HG03025 (cell line): Measurements from ENCODE around the gene FLNA.
"Not testable (repeated sequence)": the region's sequence is repeated elsewhere in the genome, so short reads cannot be mapped to it uniquely, and the experiment has no call there.

ENCODE experiments used
- ATAC-seq: cut with Tn5 transposase; IDR thresholded peaks from one replicate; pipeline ENCODE4 v1.9.1; 2021; ENCODE audit warnings: mild to moderate bottlenecking, moderate library complexity; ENCODE audit not compliant: unreplicated experiment, low FRiP score

FLNA gene, protein sequence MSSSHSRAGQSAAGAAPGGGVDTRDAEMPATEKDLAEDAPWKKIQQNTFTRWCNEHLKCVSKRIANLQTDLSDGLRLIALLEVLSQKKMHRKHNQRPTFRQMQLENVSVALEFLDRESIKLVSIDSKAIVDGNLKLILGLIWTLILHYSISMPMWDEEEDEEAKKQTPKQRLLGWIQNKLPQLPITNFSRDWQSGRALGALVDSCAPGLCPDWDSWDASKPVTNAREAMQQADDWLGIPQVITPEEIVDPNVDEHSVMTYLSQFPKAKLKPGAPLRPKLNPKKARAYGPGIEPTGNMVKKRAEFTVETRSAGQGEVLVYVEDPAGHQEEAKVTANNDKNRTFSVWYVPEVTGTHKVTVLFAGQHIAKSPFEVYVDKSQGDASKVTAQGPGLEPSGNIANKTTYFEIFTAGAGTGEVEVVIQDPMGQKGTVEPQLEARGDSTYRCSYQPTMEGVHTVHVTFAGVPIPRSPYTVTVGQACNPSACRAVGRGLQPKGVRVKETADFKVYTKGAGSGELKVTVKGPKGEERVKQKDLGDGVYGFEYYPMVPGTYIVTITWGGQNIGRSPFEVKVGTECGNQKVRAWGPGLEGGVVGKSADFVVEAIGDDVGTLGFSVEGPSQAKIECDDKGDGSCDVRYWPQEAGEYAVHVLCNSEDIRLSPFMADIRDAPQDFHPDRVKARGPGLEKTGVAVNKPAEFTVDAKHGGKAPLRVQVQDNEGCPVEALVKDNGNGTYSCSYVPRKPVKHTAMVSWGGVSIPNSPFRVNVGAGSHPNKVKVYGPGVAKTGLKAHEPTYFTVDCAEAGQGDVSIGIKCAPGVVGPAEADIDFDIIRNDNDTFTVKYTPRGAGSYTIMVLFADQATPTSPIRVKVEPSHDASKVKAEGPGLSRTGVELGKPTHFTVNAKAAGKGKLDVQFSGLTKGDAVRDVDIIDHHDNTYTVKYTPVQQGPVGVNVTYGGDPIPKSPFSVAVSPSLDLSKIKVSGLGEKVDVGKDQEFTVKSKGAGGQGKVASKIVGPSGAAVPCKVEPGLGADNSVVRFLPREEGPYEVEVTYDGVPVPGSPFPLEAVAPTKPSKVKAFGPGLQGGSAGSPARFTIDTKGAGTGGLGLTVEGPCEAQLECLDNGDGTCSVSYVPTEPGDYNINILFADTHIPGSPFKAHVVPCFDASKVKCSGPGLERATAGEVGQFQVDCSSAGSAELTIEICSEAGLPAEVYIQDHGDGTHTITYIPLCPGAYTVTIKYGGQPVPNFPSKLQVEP (N-terminal part only)

DNA sequence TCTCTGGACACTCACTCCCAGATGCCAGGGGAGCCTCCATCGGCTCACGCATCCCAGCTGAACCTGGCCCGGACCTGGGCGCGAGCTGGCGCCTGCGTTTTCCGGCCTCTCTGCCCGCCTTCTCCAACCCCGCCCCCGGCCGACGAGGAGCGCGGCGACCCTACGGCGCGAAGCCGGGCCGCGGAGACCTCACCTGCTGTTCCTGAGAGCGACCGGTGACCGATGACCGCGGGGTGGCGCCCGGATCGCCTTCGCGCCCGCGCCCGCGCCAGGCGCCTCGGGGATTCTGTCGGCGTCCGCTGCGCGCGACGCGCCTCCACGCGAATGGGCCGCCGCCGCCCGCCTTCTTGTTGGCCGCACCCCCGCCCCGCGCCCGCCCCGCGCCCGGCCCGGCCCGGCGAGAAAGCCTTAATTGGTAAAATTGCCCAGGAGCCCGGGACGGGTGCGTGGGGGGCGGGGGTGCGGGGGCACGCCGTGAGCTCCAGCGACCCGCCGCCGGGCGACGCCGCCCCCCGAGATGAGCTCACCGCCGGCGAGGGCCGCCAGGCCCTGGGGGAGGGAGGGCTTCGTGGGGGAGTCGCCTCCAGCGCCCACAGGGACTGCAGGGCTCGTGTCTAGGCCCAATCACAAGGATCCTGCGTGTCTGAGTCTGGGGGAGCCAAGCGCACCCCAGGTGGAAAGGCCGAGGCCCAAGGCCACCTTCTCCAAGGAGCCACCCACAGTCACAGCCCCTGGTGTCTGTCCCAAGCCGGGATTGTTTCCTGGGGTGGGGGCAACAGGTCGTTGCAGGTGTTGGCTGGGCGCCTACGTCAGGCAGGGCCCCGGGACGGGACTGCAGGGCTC lies at the start of gene FLNA:
FLNA (minus strand) TSS at position 322 of the 843 bp plus-strand sequence. CDS start 3,389 bp downstream, outside the sequence.
- ATAC-seq: no peak

DNA sequence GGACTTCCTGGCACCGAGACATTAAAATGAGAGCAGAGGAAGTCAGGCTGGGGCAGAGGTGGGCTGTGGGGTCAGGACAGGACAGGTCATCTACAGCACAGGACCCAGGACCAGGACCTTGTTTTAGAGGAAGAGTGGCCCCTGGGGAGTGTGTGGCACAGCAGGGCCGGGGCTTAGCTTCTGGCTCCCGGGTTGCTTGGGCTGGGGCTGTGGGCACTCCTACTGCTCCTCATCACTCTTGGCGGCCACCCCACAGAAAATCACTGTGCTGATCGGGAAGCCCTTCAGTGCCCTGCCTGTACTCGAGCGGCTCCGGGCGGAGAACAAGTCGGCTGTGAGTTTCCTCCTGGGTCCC lies 45.9 kb upstream of the FLNA start:
- ATAC-seq: no peak

DNA sequence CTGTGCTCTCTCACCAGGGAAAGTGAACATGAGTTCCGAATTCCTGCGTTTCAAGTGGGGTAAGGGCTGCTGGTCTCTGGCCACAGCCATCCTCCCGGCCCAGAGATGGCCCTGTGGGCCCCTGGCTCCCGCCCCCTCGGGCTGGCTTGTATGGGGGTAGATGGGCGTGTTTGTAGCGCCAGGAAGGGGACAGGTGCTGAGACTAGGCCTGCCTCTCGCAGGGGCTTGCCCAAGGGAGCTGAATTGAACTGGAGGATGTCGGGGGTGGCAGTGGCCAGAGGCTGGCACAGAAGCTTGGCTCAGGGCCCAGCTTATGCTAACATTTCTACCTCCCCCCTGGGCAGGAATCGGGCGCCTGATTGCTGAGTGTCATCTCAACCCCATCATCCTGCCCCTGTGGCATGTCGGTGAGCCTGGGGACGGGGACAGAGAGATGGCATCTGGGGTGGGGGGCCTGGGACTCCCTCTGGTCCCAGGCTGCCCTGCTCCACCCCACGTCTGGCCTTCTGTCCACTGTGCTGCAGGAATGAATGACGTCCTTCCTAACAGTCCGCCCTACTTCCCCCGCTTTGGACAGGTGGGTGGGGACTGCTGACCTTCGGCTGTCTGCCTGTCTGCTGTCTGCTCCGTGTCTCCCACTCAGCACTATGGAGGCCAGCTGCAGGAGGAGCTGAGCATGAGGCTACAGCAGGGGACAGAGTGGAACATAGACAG lies 45.4 kb upstream of the FLNA start:
- ATAC-seq: no peak

DNA sequence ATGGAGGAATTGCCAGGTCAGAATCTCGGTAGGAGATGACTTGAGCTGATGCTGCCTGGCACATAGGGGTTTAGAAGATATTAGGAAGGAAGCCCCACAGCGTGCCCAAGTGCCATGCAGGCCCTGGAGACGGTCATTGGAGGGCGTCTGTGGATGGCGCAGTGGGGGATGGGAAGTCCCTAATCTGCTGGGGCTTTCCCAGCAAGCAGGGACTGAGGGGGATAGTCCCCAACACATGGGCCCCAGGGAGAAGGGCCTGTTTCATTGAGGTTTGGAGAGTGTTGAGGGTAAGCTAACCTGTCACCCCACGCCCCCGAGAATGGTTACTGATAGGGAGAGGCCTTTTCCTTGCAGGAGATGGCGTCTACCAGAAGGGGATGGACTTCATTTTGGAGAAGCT lies 44.8 kb upstream of the FLNA start:
- ATAC-seq: no peak

DNA sequence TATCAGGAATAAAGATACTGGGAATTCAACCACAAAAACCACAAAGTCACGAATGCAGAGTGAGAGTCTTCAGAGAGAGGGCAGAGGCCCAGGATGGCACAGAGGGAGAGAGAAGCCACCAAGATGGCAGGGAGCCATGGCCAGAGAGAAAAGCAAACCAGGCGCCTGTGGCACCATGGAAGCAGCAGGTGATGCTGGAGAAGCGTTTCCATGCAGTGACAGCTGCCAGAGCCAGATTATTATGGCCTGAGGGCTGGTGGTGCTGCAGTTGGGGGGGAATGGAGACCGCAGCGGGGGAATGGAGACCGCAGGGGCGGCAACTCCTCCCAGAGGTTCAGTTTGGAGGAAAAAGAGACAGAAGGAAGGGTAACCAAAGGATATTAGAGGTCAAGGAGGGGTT lies 42.7 kb upstream of the FLNA start:
- ATAC-seq: no peak

DNA sequence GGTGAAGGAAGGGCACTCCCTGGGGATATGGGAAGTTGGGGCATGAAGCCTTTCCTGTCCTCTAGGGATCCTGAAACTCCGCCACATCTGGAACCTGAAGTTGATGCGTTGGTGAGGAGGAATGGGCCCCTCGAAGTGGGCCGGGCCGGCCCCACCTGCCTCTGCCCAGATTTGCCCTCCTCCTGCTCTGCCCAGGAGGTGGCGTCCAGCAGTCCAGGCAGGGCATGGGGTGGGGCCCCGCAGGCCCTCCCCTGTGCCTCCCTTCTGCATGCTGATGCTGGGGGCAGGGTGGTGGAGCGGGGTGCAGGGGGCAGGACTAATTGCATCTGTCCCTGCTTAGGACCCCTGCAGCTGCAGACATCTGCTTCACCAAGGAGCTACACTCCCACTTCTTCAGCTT lies 38.7 kb upstream of the FLNA start:
- no peak for ATAC-seq

DNA sequence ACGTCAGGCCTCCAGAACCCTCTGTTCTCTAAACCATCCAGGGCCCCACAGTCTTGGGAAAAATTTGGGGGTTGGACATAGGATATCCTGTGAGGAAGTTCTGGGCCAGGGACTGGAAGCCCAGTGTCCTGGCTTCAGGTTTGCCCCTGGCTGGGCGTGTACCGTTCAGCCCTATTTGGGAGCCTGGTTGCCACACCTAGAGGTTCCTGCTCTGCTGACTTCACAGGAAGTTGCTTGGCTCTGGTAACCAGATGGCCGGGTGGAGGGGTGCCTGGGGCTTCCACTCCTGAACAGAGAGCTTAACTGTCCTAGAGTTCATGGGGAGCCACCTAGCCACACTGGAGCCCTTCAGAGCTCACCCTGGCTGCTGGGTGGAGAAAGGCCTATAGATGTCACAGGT lies 38.0 kb upstream of the FLNA start:
- no peak for ATAC-seq

DNA sequence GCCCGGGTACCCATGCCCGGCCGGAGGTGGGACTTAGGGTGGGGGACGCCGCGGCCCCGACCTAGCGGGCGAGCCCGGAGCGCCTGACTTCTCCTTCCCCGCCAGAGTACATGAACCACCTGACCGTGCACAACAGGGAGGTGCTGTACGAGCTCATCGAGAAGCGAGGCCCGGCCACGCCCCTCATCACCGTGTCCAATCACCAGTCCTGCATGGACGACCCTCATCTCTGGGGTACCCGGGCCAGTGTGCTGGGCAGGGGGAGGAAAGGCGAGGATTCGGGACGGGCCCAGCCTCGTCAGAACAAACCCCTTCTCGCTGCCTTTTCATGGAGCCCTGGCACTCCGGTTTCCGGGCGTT lies 37.5 kb upstream of the FLNA start:
- no peak for ATAC-seq

DNA sequence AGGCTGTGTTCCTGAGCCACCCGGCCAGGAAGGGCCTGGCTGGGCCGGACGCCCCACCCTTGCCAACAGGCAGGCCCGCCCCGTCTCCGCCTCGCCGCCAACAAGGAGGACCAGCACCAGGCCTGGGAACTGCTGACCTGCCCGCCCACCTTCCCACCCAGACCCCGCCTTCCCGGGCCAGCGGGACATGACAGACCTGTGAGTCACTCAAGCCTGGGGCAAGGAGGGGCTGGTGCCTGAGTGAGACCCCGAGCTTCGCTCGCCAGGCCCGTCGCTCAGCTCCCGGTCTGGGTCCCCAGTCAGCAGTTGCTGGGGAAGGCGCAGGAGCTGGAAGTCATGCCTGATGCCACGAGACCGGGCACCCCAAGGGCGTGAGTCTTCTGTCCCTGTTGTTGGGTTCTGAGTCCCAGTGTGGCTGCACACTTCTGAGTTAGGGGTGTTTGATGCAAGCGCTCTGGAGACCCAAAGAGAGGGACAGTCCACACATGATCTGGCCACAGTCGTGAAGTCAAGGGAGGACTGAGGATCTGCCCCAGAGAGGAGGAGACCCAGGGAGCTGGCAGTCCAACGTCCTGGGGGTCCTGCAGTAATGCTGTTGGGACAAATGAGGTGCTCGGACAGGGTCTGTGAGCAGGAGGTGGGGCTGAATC lies 34.9 kb upstream of the FLNA start, which contains the start of gene DNASE1L1:
DNASE1L1 (minus strand) TSS at position 33 of the 650 bp plus-strand sequence. CDS start 3,686 bp downstream, outside the sequence.
- no peak for ATAC-seq

DNA sequence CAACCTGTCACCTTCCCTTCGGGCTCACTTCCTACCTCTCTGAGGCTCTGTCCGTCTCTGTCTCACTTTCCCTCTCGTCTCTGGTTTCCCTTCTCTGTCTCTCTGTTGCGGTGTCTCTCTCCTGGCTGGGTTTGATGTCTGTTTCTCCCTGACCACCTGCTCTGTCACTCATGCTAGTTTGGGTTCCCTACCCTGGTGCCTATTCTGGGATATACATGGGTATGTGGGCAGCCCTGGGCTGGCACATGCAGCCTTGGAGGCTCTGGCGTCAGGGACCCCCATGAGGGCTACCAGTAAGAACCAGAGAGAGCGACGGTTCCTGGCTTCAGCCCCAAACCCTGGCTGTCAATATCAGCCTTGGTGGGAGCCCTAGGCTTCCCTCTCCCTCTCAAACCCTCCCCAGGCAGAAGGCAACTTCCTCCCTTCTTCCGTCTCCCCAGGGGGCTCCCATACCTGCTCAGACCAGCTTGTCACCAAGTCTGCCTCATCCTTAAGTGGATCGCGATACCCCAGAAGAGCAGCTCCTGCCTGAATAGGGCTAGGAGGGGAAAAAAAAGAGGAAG lies 34.3 kb upstream of the FLNA start:
- ATAC-seq: no peak

DNA sequence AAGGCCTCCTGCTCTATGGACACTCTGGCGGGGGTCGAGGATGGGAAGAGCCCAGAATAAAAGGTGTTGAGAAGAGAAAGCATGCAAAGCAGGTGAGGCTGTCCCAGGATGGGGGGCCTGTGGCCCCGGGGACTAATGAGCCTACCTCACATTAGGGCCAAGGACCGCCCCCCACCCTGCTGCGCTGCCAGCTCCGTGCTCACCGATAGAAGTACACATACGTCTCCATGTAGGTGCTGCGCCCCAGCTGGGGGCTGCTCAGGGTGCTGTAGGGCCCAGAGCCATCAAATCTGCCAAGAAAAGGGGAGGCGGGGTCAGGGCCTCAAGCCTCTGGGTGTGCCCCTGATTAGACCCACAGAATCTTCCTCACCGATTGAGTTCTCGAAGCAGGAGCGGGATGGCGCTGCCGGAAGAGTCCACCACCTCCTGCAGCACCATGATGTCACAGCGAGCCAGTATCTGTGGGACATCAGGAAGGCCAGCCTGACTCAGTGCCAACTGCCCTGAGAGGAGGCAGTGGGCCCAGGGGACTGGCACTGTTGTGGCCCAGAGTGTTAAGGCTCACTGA lies 30.3 kb upstream of the FLNA start:
- ATAC-seq: no peak

DNA sequence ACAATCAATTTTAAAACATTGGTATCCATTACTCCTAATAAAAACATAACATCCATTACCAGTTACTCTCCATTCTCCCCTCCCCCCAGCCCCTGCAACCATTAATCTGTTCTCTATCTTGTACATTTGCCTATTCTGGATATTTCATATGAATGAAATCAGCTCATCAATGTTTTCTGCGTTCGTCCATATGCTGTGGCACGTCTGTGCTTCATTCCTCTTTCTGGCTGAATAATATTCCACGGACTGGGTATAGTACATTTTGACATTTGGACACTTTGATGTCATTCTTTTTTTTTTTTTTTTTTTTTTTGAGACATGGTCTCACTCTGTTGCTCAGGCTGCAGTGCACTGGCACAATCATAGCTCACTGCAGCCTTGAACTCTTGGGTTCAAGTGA lies 29.4 kb upstream of the FLNA start:
- ATAC-seq: no peak

DNA sequence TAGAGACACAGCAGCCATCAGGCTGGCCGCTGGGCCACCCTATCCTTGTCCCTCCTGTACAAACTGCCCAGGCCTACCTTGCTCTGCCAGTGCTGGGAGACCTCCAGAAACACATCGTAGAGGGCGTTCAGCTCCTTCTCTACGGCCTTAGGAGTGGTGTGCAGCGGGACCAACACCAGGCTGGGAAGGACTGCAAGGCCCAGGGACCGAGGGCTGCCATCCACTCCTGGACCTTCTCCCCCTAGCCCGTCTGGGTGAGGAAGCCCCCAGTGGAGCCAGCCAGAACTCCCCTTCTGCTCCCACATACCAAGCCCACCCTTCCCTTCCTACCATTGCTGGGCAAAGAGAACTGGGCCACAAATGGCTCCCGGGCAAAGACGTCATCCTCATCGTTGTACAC lies 28.8 kb upstream of the FLNA start:
- no peak for ATAC-seq

DNA sequence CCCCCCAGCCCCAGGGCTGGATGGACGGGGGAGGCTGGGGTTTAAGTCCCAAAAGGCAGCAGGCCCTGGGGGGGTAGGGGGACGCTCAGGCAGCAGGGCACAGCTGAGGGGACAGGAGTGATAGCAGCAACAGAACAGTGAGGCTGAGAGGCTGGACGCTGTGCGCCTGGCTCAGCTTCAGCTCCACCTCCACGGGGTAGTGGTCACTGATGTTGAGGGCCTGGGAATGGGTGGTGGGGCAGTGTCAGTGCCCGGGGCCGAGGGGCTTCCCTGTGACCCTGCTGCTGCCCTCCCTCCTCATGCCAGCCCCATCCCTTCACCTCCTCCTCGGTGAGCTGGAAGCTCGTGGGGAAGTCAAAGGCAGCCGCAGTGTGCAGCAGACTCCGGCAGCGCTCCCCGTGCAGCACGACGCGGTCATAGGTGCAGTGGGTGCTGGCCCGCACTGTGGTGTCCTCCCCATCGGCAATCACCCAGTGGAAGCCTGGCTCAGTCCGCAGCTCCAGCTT lies 28.2 kb upstream of the FLNA start:
- no peak for ATAC-seq

DNA sequence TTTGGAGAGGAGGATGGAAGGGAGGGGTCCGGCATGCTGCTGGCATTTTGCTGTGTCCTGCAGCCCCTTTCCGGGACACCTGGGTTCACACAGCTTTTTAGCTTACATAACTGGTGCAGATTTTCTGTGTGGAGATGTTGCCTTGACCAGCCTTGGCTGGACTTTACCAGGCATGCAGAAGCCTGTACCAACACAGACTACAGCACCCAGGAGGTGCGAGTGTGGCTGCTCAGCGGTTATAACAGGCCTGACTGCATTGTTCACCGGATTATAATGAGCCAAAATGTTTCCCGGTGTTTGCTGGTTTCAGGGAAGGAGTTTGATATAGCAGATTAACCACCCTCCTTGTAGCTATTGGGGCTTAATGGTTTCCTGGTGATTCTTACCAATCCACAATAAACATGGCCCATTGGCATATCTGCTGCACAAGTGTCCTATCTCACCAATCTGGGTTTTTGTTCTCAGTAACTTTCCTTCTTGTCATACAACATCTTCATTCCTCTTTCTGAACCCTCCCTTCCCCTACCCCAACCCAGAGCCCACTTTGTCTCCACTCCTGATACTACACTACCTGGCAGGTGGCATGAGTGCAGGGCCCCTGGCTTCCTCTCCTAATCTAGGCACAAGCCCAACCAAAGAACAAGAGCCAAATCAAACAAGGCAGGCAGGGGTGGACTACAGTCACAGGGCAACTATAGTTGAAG lies 27.6 kb upstream of the FLNA start:
- no peak for ATAC-seq

DNA sequence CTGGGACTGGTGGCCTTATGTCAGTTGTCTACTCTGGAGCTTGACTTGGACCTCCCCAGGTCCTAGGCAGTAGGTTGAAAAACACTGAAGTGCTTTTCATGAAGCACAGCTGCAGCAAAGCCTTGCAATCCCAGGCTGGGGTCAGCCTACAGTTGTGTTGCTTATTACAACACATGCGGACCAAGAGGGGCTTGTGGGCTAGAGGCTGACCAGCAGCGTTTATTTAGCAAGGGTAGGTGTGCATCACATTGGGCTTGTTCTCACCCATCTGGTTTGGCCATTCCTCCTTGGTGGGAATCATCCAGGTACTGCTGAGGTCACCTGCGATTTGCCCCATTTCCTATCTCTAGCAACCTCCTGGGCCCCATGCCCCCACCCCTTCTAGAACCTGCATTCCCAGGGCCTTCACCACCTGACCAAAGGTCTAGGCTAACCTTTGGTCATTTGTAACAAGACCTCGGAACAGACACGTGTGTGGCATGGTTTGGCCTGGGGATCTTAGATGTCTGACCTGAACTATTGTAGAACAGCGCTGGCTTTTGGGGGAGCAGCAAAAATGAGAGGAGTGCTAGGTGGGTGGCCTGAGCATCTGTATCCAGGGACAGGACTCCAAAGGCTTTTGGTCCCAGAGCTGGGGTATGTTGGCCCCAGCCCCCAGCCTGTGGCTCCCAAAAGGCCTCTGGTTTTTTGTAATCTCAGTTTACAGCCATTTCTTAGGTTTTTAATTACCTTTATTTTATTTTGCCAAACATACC lies 26.8 kb upstream of the FLNA start:
- no peak for ATAC-seq

DNA sequence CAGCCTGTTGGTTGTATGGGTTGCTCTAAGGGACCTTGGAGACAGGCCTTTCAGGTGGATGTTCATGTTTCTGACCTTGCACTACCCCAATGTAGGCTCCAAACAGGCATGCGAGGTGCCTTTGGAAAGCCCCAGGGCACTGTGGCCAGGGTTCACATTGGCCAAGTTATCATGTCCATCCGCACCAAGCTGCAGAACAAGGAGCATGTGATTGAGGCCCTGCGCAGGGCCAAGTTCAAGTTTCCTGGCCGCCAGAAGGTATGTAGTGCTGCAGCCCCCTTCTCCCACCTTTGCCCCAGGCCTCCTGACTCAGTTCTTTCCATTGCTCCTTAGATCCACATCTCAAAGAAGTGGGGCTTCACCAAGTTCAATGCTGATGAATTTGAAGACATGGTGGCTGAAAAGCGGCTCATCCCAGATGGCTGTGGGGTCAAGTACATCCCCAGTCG lies 26.0 kb upstream of the FLNA start:
- ATAC-seq: not testable (repeated sequence)
